Measurements from ENCODE around the gene PPID.
"Not testable (repeated sequence)": the region's sequence is repeated elsewhere in the genome, so short reads cannot be mapped to it uniquely, and the experiment has no call there.

Gene PPID

DNA sequence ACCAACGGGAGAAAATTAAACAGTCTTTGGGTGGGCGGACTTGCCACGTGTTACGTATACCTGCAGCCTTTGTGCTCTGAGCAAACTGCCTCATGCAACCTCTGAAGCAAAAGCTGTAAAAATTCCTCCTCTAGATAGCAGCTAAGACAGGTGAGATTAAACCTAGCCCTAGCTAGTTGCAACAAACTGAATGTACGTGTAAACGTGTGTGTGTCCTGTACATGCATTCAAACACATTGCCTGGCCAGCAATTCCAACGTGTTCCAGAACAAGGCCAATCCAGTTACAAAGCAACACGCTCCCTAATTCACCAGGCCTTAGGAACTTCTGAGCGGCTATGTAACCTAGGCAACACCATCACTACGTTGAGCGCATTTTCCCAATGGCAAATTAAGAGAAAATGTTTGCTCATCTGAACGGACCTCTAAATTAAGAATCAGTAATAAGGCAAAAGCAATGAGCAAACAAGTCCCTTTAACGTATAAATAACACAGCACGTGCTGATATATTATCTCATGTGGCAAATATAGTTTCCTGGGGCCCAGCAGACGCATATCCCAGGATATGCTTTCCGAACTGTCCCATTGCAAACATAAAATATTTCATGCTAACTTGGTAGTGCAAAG lies 792 bp downstream of the PPID start:
- DNase-seq: no peak

DNA sequence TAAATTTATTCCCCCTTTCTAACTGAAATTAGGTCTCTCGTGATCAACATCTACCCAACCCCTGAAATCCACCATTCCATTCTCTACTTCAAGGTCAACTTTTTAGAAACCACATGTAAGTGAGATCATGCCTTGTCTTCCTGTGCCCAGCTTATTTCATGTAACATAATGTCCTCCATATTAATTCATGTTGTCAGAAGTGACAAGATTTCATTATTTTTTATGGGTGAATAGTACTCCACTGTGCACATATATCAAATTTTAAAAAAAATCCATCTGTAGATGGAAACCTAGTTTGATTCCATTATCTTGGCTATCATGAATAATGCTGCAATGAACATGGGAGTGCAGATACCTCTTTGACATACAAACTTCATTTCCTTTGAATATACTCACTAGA lies 1.5 kb downstream of the PPID start:
- no peaks in the 10 kb centered on the region for H3K27me3 ChIP-seq
- TF ChIP-seq, protein P1, sequence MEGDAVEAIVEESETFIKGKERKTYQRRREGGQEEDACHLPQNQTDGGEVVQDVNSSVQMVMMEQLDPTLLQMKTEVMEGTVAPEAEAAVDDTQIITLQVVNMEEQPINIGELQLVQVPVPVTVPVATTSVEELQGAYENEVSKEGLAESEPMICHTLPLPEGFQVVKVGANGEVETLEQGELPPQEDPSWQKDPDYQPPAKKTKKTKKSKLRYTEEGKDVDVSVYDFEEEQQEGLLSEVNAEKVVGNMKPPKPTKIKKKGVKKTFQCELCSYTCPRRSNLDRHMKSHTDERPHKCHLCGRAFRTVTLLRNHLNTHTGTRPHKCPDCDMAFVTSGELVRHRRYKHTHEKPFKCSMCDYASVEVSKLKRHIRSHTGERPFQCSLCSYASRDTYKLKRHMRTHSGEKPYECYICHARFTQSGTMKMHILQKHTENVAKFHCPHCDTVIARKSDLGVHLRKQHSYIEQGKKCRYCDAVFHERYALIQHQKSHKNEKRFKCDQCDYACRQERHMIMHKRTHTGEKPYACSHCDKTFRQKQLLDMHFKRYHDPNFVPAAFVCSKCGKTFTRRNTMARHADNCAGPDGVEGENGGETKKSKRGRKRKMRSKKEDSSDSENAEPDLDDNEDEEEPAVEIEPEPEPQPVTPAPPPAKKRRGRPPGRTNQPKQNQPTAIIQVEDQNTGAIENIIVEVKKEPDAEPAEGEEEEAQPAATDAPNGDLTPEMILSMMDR (IDR thresholded peaks at IDR 0.05; ENCODE audit: low read depth, low read length): no peak
- H3K36me3 ChIP-seq: peaks cover 41% of the 10 kb centered on the region
- H3K4me1 ChIP-seq: no peaks in the 10 kb centered on the region
- no peaks in the 10 kb centered on the region for H3K9me3 ChIP-seq
- no peak overlapping the region for H3K4me3 ChIP-seq (ENCODE audit: low read depth, low read length)
- DNase-seq: no peak

More for the DNA sequence above, 792 bp downstream of the PPID start:
- Histone ChIP-seq H3K4me1 (no peaks in the 10 kb centered on the region), H3K27me3 (no peaks in the 10 kb centered on the region), H3K36me3 (peaks cover 37% of the 10 kb centered on the region), H3K9me3 (no peaks in the 10 kb centered on the region), H3K4me3 (ENCODE audit: low read depth, low read length) (peak overlapping the region; percentile 81)
- TF ChIP-seq, protein P1 (IDR thresholded peaks at IDR 0.05; ENCODE audit: low read depth, low read length): no peak

- TF ChIP-seq, protein P1 (IDR thresholded peaks at IDR 0.05; ENCODE audit: low read depth, low read length): no peak
- no peaks in the 10 kb centered on the region for H3K9me3 ChIP-seq
- no peaks in the 10 kb centered on the region for H3K4me1 ChIP-seq
- no peak overlapping the region for H3K4me3 ChIP-seq (ENCODE audit: low read depth, low read length)
- peaks cover 81% of the 10 kb centered on the region for H3K36me3 ChIP-seq
- no peaks in the 10 kb centered on the region for H3K27me3 ChIP-seq
- no peak for DNase-seq
Observed at GRCh38 chr4:158715802-158716201, 7.4 kb downstream of the PPID start.

- no peak overlapping the region for H3K4me3 ChIP-seq (ENCODE audit: low read depth, low read length)
- H3K9me3 ChIP-seq: no peaks in the 10 kb centered on the region
- peaks cover 83% of the 10 kb centered on the region for H3K36me3 ChIP-seq
- TF ChIP-seq, protein P1 (IDR thresholded peaks at IDR 0.05; ENCODE audit: low read depth, low read length): no peak
- no peaks in the 10 kb centered on the region for H3K27me3 ChIP-seq
- H3K4me1 ChIP-seq: no peaks in the 10 kb centered on the region
- no peak for DNase-seq
Observed at GRCh38 chr4:158714937-158715336, 8.3 kb downstream of the PPID start.

DNA sequence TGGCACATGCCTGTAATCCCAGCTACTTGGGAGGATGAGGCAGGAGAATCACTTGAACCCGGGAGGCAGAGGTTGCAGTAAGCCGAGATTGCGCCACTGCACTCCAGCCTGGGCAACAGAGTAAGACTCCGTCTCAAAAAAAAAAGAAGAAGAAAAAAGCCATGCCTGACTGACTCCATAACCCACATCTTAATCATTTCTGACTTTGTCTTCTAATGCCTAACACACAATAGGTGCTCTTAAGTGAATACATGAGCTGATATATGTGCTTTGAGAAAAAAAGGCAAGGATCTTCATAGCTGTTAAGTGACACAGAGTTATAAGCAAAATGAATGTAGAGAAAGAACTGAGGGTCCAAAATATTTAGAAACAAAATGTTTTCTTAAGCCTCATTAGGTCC lies 10.6 kb downstream of the PPID start:
- not testable (repeated sequence) for H3K4me1 ChIP-seq; H3K9me3 ChIP-seq; H3K27me3 ChIP-seq; H3K4me3 ChIP-seq (ENCODE audit: low read depth, low read length); DNase-seq
- H3K36me3 ChIP-seq: peaks cover 84% of the 10 kb centered on the region

DNA sequence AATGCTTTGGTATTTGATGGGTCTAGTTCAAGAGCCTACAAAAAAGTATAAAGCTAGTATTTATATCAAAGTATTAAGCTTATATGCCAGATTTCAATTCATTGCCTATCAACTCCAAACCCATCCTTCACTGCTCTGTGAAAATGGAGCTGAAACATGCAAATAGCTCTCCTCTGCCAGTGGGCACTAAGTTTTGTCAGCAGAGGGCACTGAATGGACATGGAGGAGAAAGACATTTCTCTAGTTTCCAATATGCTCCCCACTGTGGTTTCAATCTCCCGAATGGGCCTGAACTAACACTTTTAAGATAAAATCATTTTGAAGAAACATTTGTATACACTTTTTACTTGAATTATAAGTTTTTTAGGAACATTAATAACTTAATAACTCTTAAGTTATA lies 12.4 kb downstream of the PPID start:
- no peak for DNase-seq
- Histone ChIP-seq H3K9me3 (no peaks in the 10 kb centered on the region), H3K4me3 (ENCODE audit: low read depth, low read length) (no peak overlapping the region), H3K27me3 (no peaks in the 10 kb centered on the region), H3K4me1 (no peaks in the 10 kb centered on the region), H3K36me3 (peaks cover 77% of the 10 kb centered on the region)
- TF ChIP-seq, protein P1 (IDR thresholded peaks at IDR 0.05; ENCODE audit: low read depth, low read length): peak; percentile 24

All from BE2C (cell line).